Calu3 (cell line): ENCODE data around the gene SF3B4. TPM values are rescaled to one million over a fixed set of nuclear protein-coding genes. Genes with fewer than 3 reads are reported as not detected.

Experiments
- BruUV-seq: library from RNA; stranded (reverse); fragments of 400-500 nt; replicated peaks from 2 replicates; lab custom pipeline; 2021; lab: Mats Ljungman, UMichigan
- CTCF ChIA-PET: fragments of 300-600 bp; sonication (Branson Sonifier 250); formaldehyde crosslinking; loops from one replicate; lab custom pipeline; 2022; ENCODE audit warnings: antibody characterized with exemption; lab: Charles Lee
- DNase-seq: peaks from one replicate; pipeline ENCODE4 v3.0.0; 2022
- H3K27ac Mint-ChIP-seq: one replicate; pipeline ENCODE4 v1.8.0; 2022; ENCODE audit warnings: mixed read lengths; ENCODE audit not compliant: unreplicated experiment
- H3K27me3 Mint-ChIP-seq: one replicate; pipeline ENCODE4 v1.8.0; 2022; ENCODE audit warnings: mixed read lengths; ENCODE audit not compliant: unreplicated experiment
- H3K36me3 Mint-ChIP-seq: one replicate; pipeline ENCODE4 v1.8.0; 2022; ENCODE audit warnings: mild to moderate bottlenecking, moderate library complexity, mixed read lengths; ENCODE audit not compliant: insufficient read depth, unreplicated experiment
- H3K4me1 Mint-ChIP-seq: one replicate; pipeline ENCODE4 v1.8.0; 2022; ENCODE audit warnings: mild to moderate bottlenecking, low read depth, mixed read lengths; ENCODE audit not compliant: unreplicated experiment
- H3K4me3 Mint-ChIP-seq: one replicate; pipeline ENCODE4 v1.8.0; 2022; ENCODE audit warnings: mild to moderate bottlenecking, low read depth, moderate library complexity, mixed read lengths; ENCODE audit not compliant: unreplicated experiment
- H3K9me3 Mint-ChIP-seq: one replicate; pipeline ENCODE4 v1.8.0; 2022; ENCODE audit warnings: low read depth, mixed read lengths; ENCODE audit not compliant: unreplicated experiment
- CTCF ChIP-seq: fragments of 200-600 bp; IDR thresholded peaks from one replicate; pipeline ENCODE4 v1.8.0; 2022; ENCODE audit warnings: antibody characterized with exemption; ENCODE audit not compliant: unreplicated experiment
- intact Hi-C: fragments of 100-400 bp; cut with micrococcal nuclease; formaldehyde crosslinking; loops from one replicate; pipeline ENCODE4 v1.10.0; 2022; ENCODE audit not compliant: unreplicated experiment
- total RNA-seq: library from RNA; stranded (reverse); gene quantifications from 2 replicates; pipeline ENCODE4 v1.2.3, GENCODE V29; 2022

SF3B4 gene
- total RNA-seq, 1 experiment from 2014 or later = 188 TPM

GRCh38 chr1:149877211-149877946 is 50.2 kb downstream of the SF3B4 start:
- intact Hi-C loops = no loop called here
- no peak overlapping the region for H3K27ac Mint-ChIP-seq
- no peak for TF ChIP-seq CTCF
- no peaks in the 10 kb centered on the region for H3K4me1 Mint-ChIP-seq
- BruUV-seq = no TSS peak
- H3K36me3 Mint-ChIP-seq = no peaks in the 10 kb centered on the region
- no peaks in the 10 kb centered on the region for H3K27me3 Mint-ChIP-seq
- no peak overlapping the region for H3K4me3 Mint-ChIP-seq
- no peak for DNase-seq
- CTCF ChIA-PET = no interaction called here
- H3K9me3 Mint-ChIP-seq = no peaks in the 10 kb centered on the region

Other genes with a start within 250 kb of the SF3B4 start
- not detected in 2 replicates for gene FCGR1A, start 145.1 kb downstream of the SF3B4 start, total RNA-seq
- 13.5 and 15.5 TPM in 2 replicates for gene BOLA1, start 28.2 kb downstream of the SF3B4 start, total RNA-seq
- gene SV2A, start 10.0 kb downstream of the SF3B4 start, total RNA-seq = 0.12 and 0.32 TPM in 2 replicates
- gene MTMR11, start 9.1 kb upstream of the SF3B4 start, total RNA-seq = 32.3 and 35.7 TPM in 2 replicates
- gene OTUD7B, start 82.9 kb upstream of the SF3B4 start, total RNA-seq = 34.9 and 36.6 TPM in 2 replicates
- 35.0 and 37.9 TPM in 2 replicates for gene VPS45, start 140.0 kb upstream of the SF3B4 start, total RNA-seq
- gene PLEKHO1, start 222.1 kb upstream of the SF3B4 start, total RNA-seq = 2.0 and 4.2 TPM in 2 replicates